ENCODE measurements around the gene CDPF1.

CDPF1 gene

DNA sequence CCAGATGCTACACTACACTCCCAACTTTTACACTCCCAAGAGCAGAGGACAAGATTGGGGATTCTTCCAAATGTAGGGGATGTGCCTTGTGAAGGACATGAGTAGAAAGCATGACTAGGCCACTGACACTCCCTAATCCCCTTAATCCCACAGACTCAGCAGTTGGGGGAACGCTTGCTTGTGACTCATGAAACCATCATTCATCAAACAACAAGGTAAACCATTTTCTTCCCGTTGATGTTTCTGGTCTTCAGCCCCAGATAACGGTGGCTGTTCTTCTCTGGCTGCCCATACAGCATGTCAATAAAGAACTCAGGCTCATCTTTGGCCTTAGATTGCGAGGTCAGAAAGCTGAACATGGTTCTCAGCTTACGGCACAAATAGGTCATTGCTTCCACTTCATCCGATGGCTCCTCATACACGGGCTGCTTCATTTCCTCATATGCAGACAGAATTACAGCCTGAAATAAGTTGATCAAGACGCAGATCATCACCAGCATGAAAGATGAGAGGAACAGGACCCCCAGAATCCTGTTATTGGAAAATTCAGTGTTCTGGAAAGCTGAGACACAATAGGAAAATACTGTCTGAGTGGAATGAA lies 6.4 kb upstream of the CDPF1 start:
- TF ChIP-seq GATA1 (IDR thresholded peaks at IDR 0.05; ENCODE audit: low read depth, low read length) (no peak), POLR2A (IDR thresholded peaks at IDR 0.05; ENCODE audit: low read length) (no peak)
- DNase-seq = no peak

DNA sequence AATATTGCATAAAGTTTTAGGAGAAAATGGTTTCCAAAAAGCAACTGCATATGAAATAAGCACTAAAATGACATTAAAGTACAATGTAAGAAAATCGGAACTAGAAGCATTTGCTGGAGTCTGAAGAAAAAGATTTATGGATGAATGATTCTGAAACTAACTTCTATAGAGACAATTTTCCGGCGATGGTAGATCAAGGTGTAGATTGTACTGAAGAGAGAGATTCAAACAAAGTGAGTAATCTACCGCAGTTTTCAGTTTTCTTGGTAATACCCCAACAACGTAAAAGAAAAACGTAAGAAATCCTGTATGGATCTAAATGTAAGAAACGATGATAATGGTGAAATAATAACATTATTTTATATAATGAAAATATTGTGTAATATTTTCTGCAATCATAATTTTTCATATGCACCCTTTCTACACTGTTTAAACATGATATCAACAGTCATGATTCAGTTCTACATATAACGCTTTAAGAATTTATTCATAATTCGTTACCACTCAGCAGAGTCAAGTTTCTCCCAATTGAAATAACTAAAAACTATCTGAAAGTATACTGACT lies 1.8 kb upstream of the CDPF1 start:
- TF ChIP-seq POLR2A (IDR thresholded peaks at IDR 0.05; ENCODE audit: low read length) = no peak
- DNase-seq = no peak

DNA sequence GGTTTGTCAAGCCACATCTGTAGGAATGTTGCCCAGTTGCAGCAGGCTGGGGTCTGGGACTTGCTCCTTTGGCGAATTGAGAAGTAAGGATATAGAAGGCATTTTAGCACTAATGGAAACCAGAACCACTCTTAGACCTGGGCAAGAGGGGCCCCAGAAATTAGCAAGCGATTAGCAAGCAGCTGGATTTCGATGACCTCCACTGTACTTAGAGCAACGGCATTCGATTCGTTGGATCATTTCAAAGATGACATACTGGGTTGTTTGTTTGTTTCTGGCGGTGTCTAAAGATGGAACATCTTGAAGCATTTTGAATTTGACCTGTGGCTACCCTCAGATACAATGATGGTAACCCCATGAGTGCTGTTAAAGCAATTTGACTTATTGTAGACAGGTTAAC lies 1.2 kb upstream of the CDPF1 start:
- peak; percentile 42 to 55 for DNase-seq
- TF ChIP-seq POLR2A (IDR thresholded peaks at IDR 0.05; ENCODE audit: low read length) (no peak), GATA1 (IDR thresholded peaks at IDR 0.05; ENCODE audit: low read depth, low read length) (no peak)

DNA sequence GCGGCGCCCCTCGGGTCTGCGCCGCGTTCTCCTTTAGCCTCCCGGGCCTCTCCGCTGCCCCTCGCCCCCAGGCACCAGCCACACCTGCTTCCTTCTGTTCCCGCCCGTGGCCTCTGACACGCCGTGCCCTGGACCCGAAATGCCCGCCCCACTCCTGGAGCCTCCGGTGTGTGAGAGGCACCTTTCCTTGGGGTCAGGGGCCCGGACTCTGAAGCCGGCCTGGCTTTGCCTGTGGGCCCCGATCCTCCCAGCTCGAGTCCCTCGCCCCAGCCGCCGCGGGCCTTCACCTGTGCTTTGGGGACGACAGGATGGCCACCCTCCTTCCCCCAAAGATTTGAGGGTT lies 661 bp upstream of the CDPF1 start:
- no peak for TF ChIP-seq POLR2A (IDR thresholded peaks at IDR 0.05; ENCODE audit: low read length)
- no peak for TF ChIP-seq GATA1 (IDR thresholded peaks at IDR 0.05; ENCODE audit: low read depth, low read length)
- DNase-seq = peak; percentile 52 to 61

DNA sequence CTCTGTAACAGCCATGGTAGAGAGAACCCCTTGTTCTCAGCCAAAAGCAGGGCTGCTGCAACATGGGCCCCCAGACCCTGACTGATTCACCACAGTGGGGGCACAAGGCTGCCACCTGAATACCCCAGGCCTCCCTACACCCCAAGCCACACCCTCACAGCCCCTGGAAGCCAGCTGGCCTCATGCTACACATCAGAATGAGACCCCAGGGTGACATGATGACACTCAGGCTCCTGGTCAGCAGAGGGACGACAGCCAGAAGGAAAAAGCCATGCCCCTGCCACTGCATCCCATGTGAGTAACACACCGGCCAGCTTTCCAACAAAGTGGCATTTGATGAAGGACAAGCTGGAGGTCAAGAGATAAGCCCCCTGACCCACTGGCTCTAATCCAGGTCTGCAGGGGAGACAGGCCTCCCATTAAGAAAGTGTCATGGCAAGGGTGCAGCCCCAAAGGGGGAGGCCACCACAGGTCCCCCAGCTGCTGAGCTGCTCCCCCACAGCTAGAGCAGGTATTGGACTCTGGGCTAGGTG lies 2.6 kb downstream of the CDPF1 start:
- TF ChIP-seq POLR2A (IDR thresholded peaks at IDR 0.05; ENCODE audit: low read length) (no peak), GATA1 (IDR thresholded peaks at IDR 0.05; ENCODE audit: low read depth, low read length) (no peak)
- no peak for DNase-seq

DNA sequence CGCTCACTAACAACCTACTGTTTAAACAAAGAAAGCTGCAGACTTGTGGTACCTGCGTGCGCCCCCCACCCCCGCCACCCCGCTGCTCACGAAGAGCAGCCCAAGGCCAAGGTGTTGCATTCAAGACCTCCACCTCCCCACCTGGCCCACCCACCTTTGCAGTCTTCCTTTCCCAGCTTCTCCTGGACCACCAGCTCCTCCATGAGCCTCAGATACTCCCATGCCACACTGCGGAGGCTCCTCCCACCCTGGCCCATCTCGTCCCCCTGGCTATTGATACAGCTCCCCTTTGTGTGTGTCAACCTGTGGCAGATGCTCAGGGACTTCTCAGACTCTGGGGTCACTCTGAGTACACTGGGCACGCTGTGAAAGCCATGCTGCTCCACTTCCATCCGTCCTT lies 3.9 kb downstream of the CDPF1 start:
- no peak for DNase-seq
- no peak for TF ChIP-seq GATA1 (IDR thresholded peaks at IDR 0.05; ENCODE audit: low read depth, low read length)
- TF ChIP-seq POLR2A (IDR thresholded peaks at IDR 0.05; ENCODE audit: low read length) = no peak

DNA sequence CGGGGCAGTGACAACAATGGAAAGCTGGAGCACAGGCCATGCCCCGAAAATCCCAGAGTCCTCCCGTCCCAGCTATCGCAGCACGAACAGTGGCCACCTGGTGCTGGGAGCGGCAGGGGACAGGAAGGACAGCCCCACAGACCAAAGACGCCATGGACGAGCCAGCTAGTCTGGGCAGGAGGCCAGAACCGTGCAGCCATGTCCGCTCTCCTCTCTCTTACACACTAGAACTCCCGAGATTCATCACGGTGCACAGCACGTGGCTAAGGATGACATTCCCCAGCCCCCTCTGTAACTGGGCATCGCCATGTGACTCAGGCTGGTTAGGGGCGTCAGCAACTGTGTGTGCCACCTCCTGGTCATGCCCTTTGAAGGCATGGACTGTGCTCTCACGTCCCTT lies 4.6 kb downstream of the CDPF1 start:
- DNase-seq = no peak

DNA sequence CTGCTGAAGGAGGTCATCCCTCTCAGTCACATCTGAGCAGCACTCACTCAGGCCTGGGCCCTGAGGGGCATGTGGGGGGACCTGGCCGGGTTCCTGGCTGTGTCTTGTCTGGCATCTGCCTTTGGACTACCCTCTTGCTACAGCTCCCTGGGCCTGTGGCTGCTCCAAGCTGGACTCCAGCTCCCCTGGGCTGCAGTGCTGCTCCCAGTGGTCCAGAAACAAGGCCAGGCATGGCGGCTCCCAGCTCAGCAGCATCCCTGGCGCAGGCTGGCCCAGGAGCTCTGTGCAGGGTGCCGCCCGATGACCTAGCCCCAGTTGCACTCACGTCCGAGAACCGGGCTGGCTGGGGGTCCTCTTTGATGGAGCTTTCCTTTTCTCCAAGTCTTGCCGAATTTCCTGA lies 5.3 kb downstream of the CDPF1 start:
- no peak for TF ChIP-seq POLR2A (IDR thresholded peaks at IDR 0.05; ENCODE audit: low read length)
- TF ChIP-seq GATA1 (IDR thresholded peaks at IDR 0.05; ENCODE audit: low read depth, low read length) = no peak
- DNase-seq = no peak

More for the DNA sequence above, 4.6 kb downstream of the CDPF1 start:
- no peak for TF ChIP-seq GATA1 (IDR thresholded peaks at IDR 0.05; ENCODE audit: low read depth, low read length)
- no peak for TF ChIP-seq POLR2A (IDR thresholded peaks at IDR 0.05; ENCODE audit: low read length)

DNA sequence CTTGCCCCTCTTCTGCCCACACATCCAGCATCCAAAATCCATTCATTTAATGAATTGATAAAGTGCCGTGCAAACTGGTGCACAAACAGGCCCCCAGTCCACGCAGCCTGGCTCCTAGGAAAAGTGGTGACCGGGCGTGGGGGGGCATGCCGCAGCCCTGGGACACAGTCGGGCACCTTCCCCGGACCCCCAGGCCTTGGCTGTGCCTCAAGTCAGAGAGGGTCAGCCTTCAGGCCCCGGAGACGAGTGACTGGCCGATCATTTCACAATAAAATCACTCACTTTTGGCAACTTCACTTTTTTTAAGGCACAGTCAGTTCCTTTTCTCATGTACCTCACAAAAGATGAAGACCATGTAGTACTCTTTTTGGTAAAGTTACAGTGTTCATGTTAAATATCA lies 8.0 kb downstream of the CDPF1 start:
- no peak for DNase-seq
- TF ChIP-seq GATA1 (IDR thresholded peaks at IDR 0.05; ENCODE audit: low read depth, low read length) (no peak), POLR2A (IDR thresholded peaks at IDR 0.05; ENCODE audit: low read length) (no peak)

DNA sequence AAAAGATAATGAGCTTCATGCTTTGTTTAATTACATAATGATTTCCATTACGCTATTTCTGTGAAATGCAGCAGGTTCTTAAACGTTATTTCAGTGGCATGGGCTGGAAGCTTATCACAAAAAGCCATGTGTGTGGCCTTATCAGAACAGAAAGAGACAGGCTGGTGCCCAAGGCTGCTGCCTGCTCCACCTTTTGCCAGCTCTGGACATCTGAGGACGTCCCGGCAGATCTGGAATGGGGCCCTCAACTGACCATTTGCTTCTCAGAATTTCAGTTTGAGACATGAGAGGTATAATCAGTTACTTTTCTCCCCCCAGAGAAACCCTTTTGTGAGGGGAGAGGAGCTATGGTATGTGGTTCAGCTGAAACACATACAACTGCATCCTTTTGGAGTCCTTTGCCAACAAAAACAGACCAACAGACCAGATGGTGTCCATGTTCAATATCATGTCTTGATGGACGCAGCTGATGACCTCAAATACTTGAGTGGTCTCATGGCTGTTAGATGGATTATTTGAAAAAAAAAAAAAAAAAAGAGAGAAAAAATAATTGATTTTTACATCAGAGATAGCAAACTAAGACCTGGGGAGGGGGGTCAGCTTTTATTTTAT lies 8.6 kb downstream of the CDPF1 start:
- TF ChIP-seq POLR2A (IDR thresholded peaks at IDR 0.05; ENCODE audit: low read length) (peak; percentile 62), GATA1 (IDR thresholded peaks at IDR 0.05; ENCODE audit: low read depth, low read length) (peak; percentile 55)
- DNase-seq = peak; percentile 89 to 96

DNA sequence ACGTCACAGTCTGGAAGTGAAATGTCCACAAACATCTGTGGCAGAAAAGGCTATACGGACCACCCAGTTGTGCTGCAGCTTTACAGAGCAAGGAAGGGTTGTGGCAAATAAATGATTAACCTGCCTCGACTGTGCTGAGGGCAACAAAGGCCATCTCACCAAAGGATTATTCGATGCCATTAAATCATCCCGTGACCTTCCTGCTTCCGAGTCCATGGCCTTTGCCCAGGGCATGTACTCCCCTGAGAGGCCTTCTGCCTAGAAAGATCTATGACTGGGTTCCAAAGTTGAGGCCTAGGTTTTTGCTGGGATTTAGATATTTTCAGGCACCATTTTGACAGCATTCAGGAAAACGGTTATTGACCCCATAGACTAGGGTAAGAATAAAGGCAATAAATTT lies 9.2 kb downstream of the CDPF1 start:
- TF ChIP-seq GATA1 (IDR thresholded peaks at IDR 0.05; ENCODE audit: low read depth, low read length) (no peak), POLR2A (IDR thresholded peaks at IDR 0.05; ENCODE audit: low read length) (no peak)
- DNase-seq = no peak

DNA sequence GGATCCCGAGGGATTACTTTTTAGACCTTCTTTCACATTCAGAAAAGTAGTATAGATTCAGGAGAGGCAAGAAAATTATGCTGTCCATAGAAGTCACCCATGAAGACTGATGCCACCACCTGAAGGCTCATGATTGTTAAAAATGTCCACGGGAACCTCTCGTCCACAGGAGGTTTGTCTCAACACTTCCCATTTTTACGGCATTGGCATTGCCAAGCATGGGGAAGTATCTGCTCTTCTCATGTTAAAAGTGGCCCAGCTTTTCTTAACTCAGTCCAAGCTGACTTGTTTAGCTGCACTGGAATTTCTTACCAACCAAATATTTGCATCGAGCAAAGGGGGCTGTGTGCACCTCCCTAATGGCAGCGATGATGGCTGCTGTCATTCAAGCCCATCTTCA lies 9.6 kb downstream of the CDPF1 start:
- no peak for DNase-seq
- no peak for TF ChIP-seq POLR2A (IDR thresholded peaks at IDR 0.05; ENCODE audit: low read length)
- TF ChIP-seq GATA1 (IDR thresholded peaks at IDR 0.05; ENCODE audit: low read depth, low read length) = no peak

DNA sequence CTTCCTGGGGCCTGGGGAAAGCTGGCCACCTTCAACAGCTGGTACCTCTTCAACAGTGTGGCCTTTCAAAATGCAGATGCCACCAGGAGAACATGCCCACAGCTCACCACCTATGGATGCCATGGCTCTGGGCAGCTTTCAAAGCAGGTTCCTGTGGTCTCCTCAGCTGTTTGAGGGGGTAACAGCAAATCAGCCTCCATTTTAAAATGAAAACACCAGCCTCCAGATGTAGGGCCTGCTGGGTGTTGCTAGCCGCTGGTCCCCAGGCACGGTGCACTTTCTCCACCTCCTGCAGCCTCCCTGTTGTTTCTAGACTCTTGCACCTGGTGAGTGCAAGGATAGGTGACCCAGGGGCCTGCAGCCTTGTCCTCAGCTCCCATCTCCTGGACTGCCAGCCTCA lies 10.0 kb downstream of the CDPF1 start:
- TF ChIP-seq GATA1 (IDR thresholded peaks at IDR 0.05; ENCODE audit: low read depth, low read length) = no peak
- no peak for TF ChIP-seq POLR2A (IDR thresholded peaks at IDR 0.05; ENCODE audit: low read length)
- no peak for DNase-seq

DNA sequence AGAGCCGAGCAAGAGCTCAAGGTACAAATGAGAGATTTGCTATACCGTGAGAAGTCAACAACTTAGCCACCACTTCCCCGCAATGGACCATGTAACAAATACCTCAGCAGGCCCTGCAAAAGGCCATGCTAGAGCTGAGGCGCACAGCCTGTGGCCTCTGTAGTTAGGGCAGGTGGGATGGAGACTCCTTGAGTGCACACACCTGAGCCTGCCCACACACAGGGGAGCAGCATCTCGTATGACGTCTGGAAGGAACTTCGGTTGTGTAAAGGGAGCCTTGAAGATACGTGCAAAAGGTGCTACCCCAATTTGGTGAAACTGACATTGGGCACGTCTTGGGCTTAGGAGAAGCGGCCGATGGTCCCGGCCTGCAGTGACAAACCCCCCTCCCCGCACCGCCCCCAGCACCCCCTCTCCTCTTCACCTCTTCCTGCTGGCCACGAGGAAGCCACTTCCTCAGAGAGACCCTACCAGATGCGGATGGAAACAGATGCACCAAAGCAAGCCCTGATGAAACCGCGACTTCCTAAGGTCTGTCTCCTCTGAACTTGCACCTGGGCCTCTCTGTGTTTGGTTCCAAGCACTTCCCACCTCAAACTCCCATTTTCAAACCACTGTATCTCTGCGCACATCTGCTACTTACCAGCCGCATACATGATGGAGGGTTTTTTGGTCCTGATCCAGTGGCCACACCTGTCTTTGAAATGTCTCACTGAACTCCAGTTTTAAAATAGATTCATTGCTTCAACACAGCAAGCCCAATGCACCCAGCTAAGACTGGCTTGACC lies 10.6 kb downstream of the CDPF1 start:
- no peak for TF ChIP-seq POLR2A (IDR thresholded peaks at IDR 0.05; ENCODE audit: low read length)
- no peak for TF ChIP-seq GATA1 (IDR thresholded peaks at IDR 0.05; ENCODE audit: low read depth, low read length)
- DNase-seq = peak; percentile 51 to 71
